GM21515 (cell line): ENCODE data around the gene ACSF2.

ENCODE experiments used
- ATAC-seq: cut with Tn5 transposase; IDR thresholded peaks from one replicate; pipeline ENCODE4 v1.9.1; 2021; ENCODE audit not compliant: unreplicated experiment

ACSF2 gene

GRCh38 chr17:50519141-50519834, 93.3 kb downstream of the ACSF2 start:
- no peak for ATAC-seq

GRCh38 chr17:50520483-50520882, 94.5 kb downstream of the ACSF2 start:
- ATAC-seq: no peak

GRCh38 chr17:50521514-50521913, 95.5 kb downstream of the ACSF2 start:
- no peak for ATAC-seq

GRCh38 chr17:50522766-50523165, 96.7 kb downstream of the ACSF2 start:
- no peak for ATAC-seq

- no peak for ATAC-seq
Observed at GRCh38 chr17:50523208-50523607, 97.2 kb downstream of the ACSF2 start.
